Skin epidermis (tissue), 12 donors: ENCODE measurements around the gene XXYLT1.
A peak's percentile ranks its signal among the peaks of the same experiment; 100 is the strongest.

ENCODE experiments used
- H3K27ac ChIP-seq, 21 experiments: fragments of 200-600 bp; sonication (generic) in 11 of 21; one replicate each; pipeline ENCODE4 v1.5.0; 2020; ENCODE audit warnings: mild to moderate bottlenecking in 3 of 21, inconsistent platforms in 2 of 21, moderate library complexity in 2 of 21
- H3K4me3 ChIP-seq, 7 experiments: fragments of 200-600 bp; sonication (generic) in 2 of 7; one replicate each; pipeline ENCODE4 v1.5.0; 2020; ENCODE audit warnings: inconsistent platforms in 2 of 7, mild to moderate bottlenecking in 2 of 7, moderate library complexity in 1 of 7

The XXYLT1 gene

GRCh38 chr3:195129644-195130492 lies 141.1 kb downstream of the XXYLT1 start:
- no peak overlapping the region for H3K4me3 ChIP-seq

GRCh38 chr3:195129072-195129643 lies 141.8 kb downstream of the XXYLT1 start:
- no peak overlapping the region for H3K4me3 ChIP-seq
- H3K27ac ChIP-seq = peak overlapping the region in 7 of 21 experiments; percentile 18 to 77 (median 57)

More at GRCh38 chr3:195129644-195130492, 141.1 kb downstream of the XXYLT1 start:
- H3K27ac ChIP-seq = peak overlapping the region in 13 of 21 experiments; percentile 13 to 79 (median 56)

DNA sequence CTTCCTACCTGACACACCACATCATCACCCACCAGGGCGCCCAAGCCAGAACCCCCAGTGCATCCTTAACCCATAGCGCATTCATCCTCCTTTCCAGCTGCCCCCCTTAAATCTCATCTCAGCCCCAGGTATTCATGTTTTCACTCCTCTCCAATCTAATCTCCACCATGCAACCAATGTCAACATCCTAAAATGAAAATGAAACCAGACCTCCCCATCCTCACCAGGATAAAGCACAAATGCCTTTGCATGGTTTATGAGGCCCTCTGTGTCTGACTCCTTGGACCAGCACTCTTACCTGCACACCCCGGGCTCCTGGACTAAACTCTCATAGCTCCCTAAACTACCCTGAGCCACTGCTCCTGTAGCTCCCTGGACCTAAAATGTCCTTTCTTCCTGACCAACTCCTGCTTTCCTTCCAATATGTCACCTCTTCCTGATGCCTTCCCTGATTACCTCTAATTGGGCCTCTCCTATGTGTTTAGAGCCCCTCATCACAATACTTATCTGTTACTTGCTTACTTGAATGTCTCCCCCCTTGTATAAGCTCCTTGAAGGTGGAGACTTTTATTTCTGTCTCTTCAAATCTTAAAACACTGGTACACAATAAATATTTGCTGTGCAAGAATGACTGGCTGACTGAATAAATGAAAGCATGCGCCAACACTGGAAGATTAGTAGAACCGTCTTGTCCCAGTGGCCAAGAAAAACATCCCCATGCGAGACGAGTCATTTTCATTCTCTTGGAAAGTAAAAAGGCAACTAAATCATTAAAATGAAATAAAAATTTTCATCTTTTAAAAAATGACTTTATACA lies 142.5 kb downstream of the XXYLT1 start:
- no peak overlapping the region for H3K4me3 ChIP-seq

GRCh38 chr3:195126056-195126605 lies 144.8 kb downstream of the XXYLT1 start:
- H3K27ac ChIP-seq = no peak overlapping the region

More for the DNA sequence above, 142.5 kb downstream of the XXYLT1 start:
- H3K27ac ChIP-seq = peak overlapping the region in 7 of 21 experiments; percentile 18 to 77 (median 57)

DNA sequence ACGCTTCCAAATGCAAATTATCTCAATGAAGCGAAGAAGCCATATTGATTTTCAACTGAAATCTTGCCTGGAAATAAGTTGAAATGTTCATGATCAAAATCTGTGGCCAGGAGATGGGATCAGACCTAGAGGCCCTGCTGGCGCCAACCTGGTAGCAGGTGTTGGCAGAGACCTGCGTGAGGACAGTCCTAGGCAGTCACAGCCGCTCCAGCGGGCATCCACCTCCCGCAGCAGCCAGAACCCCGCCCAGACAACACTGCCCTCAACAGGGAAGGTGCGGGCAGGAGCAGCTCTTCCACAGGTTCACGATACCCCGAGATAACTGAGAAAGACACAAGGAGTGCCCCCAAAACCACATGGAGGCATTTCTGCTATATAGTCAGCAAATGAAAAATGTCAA lies 145.3 kb downstream of the XXYLT1 start:
- Histone ChIP-seq H3K4me3 (no peak overlapping the region), H3K27ac (no peak overlapping the region)

More at GRCh38 chr3:195126056-195126605, 144.8 kb downstream of the XXYLT1 start:
- no peak overlapping the region for H3K4me3 ChIP-seq

- no peak overlapping the region for H3K27ac ChIP-seq
- no peak overlapping the region for H3K4me3 ChIP-seq
Measured at GRCh38 chr3:195124378-195124992, 146.5 kb downstream of the XXYLT1 start.

- no peak overlapping the region for H3K4me3 ChIP-seq
- no peak overlapping the region for H3K27ac ChIP-seq
Measured at GRCh38 chr3:195123281-195123691, 147.7 kb downstream of the XXYLT1 start.

DNA sequence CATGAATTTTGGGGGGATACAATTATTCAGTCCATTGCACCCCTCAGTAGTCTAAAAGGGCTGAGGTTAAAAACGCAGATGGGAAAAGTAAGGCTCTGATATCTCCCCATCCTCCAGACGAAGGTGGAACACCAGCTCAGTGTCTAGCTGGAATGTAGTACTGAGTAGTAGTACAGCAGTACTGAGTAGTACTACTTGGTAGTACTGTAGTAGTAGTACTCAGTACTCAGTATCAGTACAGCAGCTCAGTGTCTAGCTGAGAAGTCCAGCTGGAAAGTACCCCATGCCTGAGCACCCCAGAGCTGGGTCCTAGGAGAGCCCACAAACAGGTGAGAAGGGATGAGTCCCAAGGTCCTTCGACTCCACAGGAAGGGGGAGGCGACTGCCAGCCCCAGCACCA lies 148.7 kb downstream of the XXYLT1 start:
- Histone ChIP-seq H3K27ac (no peak overlapping the region), H3K4me3 (no peak overlapping the region)

GRCh38 chr3:195120267-195120601 lies 150.7 kb downstream of the XXYLT1 start:
- Histone ChIP-seq H3K4me3 (no peak overlapping the region), H3K27ac (peak overlapping the region in 8 of 21 experiments; percentile 24 to 76 (median 50))

- no peak overlapping the region for H3K4me3 ChIP-seq
- peak overlapping the region in 9 of 21 experiments; percentile 24 to 76 (median 42) for H3K27ac ChIP-seq
Measured at GRCh38 chr3:195119461-195120266, 151.3 kb downstream of the XXYLT1 start.

DNA sequence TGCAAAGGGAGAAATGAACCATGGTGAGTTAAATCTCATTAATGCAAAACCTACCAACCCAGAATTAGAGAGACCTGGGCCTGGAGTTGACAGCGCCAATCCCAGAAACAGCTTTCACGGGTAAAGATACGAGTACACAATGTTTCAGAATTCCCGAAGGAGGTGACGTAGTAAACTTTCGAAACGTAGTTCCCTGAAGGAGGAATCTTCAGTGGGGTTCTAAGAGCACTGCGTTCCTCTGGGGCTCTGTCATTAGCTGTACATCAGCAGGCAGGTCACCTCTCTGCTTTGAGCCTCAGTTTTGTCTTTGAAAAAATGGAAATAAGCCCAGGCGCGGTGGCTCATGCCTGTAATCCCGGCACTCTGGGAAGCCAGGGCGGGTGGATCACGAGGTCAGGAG lies 152.3 kb downstream of the XXYLT1 start:
- Histone ChIP-seq H3K4me3 (no peak overlapping the region), H3K27ac (peak overlapping the region in 1 of 21 experiments; percentile 57)

DNA sequence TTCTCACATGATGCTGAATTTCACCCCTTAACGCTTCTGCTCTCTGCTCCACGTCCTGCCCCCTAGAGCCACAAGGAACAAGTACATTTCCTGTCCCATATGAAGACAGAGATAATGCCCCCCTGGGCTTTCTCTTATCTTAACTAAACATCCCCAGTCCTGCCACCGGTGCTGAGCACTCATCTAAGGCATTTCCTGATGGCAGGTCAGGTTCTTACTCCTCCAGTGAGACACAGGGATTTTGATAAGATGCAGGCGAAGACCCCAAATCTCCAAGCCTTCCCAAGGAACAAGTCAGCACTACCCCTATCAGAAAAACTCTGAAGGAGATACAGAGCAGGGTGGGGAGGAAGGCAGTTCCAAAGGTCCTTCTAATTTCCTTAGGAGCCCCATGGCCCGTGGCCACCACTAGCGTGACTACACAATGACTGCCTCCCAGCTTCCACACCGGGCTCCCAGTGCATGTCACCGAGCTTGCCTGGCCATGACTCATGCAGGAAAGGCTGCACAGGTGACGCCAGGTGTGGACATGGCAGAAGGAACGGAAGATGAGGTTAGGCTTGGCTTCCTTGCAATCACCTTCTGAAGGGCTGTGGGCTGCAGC lies 152.9 kb downstream of the XXYLT1 start:
- peak overlapping the region in 1 of 21 experiments; percentile 57 for H3K27ac ChIP-seq
- H3K4me3 ChIP-seq = no peak overlapping the region

DNA sequence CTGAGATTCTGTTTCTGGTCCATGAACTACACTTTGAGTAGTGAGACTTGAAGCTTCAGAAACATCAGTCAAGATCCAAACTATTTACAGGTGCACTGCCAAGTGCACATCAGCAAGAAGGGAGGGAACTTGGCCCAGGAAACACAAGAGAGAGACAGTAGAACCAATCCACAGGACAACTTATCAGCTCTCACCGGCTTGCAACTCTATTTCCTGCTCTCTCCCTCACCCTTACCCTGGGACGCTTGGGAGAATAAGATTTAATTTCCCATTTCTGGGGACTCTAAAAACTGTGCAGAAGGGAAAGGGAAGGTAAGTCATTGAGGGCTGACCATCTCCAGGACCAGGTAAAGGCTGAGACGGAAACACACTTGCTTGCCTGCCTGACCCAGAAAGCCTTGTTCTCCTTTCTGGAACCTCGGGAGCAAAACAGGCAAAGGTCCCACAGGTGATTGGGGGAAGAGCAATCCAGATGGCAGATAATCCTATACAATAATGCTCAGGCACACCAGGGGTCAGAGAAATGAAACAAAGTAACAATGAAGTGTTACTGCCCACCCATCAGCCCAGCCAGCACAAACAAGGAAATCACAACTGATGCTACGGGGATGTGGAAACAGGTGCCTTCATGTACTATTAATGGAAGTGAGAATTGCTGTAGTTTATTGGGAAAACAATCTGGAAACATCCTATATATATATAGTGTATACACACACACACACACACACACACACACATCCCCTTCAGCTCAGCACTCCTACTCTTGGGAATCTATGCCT lies 154.4 kb downstream of the XXYLT1 start:
- Histone ChIP-seq H3K27ac (no peak overlapping the region), H3K4me3 (no peak overlapping the region)

DNA sequence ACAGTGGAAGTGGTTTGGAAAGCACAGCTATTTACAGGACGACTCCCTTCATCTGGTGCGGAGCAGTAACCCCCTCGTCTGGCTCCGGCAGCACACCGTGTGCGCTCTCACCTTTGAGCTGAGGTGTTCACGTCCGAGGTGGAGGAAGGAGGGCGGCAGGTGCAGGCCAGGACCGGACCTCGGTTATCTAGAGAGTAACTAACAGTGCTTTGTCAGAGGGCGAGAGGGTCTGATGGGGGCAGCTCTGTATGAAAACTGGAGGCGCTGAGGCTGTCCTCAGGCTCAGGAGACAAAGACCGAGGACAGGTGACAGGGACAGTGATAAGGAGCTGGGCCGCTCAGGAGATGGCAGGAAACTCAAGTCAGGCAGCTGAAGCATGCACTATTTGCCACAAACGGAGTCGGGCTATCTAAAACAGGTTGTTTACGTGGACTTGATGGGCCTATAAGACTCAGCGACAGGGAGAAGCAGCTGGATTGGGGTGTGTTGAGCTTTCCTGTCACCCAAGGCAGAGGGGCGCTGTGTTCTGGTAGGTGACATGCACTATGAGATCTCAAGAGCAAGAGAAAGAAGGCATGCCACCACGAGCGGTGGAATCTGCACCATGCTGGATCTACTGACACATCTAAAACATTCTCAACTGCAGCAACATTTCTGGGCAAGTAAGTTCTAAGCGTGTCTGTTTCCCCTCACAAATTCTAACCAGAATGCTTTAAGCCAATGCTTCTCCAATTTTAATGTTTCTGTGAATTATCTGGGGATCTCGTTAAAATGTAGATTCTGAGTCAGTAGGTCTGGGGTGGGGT lies 155.2 kb downstream of the XXYLT1 start:
- H3K27ac ChIP-seq = no peak overlapping the region
- H3K4me3 ChIP-seq = no peak overlapping the region

- Histone ChIP-seq H3K4me3 (no peak overlapping the region), H3K27ac (no peak overlapping the region)
Measured at GRCh38 chr3:195114786-195115599, 156.0 kb downstream of the XXYLT1 start.
